HG03342 (cell line): ENCODE data around the gene FAT1.
"Not testable (repeated sequence)": the region's sequence is repeated elsewhere in the genome, so short reads cannot be mapped to it uniquely, and the experiment has no call there.

Experiments used
- ATAC-seq: cut with Tn5 transposase; IDR thresholded peaks from one replicate; pipeline ENCODE4 v1.9.1; 2021; ENCODE audit warnings: mild to moderate bottlenecking, moderate library complexity; ENCODE audit not compliant: unreplicated experiment

The FAT1 gene

DNA sequence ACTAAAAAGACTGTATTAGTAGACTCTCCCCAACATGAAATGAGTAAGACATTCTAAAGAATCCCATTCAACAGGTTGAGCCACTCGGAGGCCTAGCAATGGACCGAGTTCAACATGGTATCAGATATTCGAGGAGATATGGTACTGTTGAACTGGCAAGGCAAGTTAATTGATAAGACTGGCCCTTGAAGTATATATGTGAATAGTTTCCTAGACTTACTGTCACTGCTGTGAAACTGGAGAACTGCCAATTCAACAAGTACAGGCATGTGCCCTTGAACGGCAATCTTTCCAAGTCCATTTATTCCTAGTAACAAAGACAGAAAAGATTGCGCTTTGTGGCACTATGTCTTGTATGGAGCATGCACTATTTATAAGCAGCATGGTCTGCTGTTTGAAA is 24.4 kb downstream of the FAT1 start:
- no peak for ATAC-seq

DNA sequence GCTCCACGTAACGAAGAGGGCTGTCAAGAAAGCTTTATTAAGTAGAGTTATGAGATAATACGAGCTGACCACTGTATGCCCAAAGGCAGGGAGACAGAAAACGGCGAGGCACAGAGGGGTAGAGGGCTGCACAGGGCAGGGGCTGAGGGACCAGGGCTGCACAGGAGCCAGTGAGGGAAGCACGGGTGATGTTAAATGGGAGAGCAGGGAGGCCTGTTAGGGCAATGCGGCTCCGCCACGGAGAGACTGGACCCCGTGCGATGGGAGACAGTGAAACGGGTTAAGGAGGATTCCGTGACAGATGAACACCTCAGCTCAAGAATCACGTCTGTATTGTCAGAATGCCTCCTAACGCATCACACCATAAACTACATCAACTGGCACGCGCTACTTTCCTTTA is 25.1 kb downstream of the FAT1 start:
- no peak for ATAC-seq

DNA sequence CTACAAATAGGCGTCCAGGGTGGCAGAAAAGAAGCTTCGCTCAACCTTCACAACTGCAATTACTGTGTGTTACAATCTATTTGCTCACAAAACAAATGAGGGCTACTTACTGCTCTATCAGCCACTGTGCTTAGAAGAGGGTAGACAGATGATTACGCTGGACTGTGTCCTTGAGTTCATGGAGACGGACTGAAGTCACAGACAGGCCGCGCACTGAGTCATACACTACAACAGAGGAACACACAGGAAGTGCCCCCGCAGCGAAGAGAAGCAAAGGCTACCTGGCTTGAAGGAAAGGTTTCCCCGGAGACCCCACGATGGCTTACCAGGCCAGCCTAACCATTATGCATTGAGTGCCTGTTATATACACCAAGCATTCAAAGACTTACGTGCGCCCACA is 25.6 kb downstream of the FAT1 start:
- no peak for ATAC-seq

DNA sequence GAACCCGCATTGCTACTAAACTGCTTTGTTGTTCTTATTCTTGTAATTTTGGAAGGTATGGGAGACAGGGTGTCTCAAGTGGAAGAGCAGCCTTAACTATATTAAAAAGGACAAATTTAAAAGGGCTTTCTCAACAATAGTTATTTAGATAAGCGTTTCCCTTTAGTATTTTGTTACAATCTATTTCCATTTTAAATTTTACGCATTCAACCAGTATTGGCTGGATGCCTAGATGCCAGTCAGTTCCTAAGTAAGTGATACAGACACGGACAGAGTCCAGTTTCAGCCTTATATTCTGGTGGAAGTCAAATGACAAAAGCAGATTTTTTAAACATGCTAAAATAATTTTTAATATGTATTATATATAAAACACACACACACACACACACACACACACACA is 28.3 kb downstream of the FAT1 start:
- ATAC-seq = no peak

DNA sequence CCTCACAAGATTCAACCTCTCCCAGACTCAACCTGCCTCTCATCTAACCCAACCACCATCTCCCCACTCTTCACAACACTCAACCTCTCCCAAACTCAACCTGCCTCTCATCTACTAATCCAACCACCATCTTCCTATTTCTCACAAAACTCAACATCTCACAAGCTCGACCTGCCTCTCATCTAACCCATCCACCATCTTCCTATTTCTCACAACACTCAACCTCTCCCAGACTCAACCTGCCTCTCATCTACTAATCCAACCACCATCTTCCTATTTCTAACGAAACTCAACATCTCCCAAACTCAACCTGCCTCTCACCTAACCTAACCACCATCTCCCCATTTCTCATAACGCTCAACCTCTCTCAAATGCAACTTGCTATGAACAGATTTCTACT is 29.8 kb downstream of the FAT1 start:
- no peak for ATAC-seq

DNA sequence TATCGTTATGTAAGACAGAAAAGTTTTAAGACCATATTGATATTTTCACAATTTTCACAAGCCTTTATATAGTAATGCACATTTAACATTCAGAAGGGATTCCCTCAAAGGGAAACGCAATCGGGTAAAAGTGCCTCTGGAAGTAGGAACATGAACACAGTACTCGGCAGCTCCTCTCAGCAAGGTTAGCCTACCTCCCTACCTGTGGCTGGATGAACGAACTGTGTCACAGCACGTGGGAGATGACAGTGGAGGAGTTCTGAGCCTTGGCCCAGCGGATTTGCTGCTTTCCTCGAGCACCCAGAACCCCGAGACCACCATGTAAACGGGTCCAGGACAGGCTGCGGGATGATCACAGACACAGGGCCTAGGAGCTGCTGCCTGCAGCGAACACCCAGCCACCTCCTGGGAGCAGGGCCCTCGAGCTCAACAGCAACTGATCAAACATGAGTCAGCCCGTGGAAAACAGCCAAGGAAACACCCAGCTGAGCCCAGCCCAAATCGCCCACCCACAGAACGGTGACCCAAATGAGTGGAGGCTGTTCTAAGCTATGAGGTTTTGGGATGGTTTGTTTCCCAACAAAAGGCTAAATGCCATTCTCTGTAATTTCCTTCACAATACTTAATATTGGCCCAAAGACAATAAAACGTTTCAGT is 30.4 kb downstream of the FAT1 start:
- ATAC-seq = no peak

DNA sequence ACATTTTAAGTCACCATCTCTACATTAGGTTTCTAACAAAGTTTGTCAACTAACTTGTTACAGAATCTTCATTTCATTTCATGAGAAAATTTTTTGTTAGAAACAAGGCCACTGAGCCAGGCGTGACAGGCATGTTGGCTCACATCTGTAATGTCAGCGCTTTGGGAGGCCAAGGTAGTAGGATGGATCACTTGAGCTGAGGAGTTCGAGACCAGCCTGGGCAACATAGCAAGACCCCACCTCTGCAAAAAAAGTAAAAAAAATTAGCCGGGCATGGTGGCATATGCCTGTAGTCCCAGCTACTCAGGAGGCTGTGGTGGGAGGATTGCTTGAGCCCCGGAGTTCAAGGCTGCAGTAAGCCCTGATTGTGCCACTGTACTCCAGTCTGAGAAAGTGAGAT is 32.3 kb downstream of the FAT1 start:
- ATAC-seq = no peak

DNA sequence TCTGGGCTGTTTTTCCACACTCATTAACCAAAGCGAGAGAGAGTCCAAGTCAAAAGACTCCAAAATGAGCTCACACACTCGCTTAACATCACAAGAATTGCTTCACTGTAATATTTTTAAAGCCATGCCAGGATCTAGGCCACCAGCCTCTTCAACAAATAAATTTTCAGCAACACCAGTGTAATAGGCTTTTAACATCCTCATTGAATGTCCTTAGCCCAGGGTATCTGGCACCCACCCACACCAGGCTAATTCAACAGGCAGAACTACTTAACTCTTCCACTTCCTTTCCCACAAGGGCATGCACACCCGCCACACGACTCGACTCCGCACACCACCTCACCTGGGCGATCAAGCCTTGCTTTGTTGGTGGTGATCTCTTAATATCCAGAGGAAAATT is 34.2 kb downstream of the FAT1 start:
- ATAC-seq = no peak

DNA sequence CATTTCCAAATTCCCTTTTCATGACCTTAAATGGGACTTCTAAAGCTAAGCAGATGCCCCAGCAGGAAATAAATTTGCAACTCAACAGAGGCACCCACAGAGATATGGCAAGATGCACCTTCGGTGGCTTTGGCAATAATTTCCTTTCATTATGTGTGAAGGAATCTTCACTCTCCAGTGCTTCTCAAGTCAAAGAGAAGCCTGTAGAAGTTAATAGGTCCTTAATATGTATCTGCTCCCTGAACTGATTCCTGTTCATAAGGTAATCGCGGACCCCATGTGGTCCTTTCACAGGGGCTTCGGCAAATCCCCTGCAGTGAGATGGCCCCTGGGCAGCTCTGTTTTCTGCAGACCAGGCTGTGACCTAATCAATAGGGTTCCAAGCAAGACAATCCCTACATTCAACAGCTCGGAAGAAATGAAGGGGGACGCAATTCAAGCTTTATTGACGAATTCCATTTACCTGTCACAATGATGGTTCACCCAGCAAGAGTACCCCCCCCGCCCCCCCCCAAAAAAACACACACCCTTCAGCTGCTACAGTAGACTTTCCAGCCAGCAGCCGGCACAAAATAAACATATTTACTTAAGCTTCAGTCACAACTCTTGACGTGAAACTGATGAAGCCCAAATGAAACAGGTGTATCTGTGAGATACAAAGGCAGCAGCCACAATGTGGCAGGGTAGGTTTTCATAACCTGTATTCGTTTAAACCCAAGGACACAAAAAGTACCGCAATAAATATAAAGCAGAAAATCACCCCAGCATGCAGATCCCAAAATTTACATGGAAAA is 35.3 kb downstream of the FAT1 start:
- no peak for ATAC-seq

DNA sequence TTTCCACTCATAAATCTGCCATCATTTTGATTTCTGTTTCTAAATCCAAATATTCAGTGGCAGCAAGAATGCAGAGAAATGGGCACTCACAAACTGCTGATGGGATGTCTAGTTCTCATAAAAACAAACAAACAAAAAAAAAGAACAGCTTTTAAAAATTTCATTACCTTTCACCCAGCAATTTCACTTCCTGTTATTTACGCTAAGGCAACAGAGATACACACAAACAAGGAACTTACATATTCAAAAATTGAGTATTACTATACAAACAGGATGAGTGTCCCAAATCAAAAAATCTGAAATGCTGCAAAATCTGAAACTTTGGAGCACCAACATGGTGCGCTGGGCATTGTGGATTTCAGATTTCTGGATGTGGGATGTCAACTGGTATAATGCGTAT is 36.4 kb downstream of the FAT1 start:
- no peak for ATAC-seq

DNA sequence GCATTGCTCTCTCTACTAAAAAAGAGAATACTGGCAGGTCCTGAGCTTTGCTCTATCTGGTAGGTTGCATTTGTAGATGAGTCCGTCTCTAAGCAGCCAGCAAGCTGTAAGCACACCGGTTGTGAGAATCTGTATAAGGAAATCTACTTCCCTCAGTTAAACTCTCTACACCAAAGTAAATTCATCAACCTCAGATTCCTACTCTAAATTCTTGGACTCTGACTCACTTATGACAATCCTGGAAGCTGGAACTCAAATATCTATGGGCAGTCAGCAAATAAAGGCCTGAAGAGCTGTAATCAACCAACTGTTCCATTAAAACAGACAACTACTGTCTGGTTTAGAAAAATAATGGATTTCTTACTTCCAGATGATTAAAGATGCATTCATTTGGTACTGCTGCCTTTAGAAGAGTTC is 37.9 kb downstream of the FAT1 start:
- ATAC-seq = no peak

DNA sequence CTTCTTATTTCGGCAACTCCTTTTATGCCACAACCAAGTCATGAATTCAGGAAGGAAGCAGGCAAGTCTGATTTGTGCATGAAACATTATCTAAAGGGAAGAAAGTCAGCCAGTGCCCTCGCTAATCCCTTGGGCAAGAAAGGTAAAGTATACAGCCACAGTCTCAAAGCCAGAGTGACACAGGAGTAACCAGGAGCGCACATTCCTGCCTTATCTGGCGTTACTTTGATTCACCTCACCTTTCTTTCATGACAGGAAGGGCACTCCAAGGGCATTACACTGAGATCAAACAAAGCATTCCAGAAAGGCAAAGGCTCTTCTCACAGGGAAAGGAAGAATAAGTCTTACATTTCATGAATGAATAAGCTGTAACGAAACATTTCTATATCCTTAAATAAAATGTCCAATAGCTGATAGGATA is 38.8 kb downstream of the FAT1 start:
- ATAC-seq = no peak

DNA sequence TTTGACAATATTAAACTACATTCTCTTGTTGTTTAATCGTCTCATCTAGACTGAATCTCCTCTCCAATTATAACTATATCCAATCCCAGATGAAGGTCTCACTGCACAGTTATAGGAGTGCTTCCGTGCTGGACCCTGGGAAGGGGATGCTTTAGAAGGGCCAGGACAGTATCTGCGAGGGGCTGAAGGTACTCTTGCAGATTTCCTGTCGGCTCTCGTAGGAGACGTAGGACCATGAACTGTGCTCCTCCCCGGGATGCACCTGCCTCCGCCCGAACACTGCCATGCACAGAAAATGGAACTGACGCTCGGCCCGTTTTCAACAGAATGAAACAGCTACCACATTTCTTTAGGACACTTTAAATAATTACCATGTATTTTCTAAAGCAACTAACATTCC is 39.4 kb downstream of the FAT1 start:
- no peak for ATAC-seq

DNA sequence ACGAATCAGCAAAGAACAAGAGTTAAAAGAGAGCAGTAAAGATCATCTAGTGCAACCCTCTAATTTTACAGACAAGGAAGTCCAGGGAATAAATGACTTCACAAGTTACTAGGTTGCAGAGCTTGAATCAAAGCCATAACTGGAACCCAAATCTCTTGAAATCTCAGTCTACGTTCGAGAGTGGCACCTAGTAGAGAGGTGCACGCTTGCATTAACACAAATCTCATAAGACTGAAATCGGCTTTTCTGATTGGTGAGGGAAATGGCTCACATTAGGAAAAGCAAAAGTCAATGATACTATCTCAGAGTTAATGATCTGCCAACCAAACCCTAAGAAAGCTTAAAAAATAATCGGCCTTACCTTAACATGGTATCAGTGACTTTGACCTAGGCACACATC is 43.0 kb downstream of the FAT1 start:
- no peak for ATAC-seq

DNA sequence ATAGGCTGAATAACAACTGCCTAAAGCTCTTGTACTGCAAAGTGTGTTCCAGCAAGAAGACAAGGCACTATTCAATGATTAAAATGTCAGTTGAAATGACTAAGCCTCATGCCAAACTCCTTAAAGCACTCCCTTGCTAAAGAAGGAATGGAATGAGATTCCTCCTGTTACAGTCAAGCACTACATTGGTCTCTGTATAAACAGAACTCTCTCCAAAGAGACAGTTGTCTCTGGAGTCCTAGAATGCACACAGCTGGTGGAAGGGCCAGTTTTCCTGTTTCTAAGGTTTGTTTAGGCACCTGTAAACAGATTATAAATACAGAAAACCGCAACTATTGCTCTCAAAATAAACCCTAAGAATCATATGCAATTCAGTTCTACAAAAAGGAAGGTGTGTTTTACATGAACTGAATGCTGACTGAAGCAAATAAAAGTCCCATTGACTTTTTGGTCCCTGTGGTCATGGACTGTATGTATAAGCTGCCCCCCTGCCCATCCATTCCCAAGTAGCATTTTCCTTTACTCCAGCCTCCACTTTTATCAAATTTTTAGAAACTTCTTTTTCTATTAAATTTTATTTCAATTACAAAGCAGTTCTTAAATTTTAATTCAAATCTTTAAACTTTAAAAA is 47.0 kb downstream of the FAT1 start:
- ATAC-seq = no peak

DNA sequence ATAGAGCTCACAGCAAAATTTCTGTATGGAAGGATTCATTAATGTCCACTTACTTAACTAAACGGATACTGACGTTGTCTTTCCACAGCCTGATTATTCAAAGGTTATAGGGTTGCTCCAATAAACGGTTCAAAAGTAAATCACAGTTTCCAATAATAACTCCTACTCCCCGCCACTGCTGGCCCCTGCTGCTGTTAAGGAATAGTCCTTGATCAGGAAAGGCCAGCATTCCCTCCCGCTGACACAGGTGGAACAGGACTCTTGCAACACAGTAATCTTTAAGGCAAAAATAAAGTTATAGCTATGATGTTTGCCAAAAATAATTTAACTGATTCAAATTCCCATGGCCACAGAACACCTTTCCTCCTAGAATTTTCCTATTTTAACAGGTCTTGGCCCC is 53.9 kb downstream of the FAT1 start:
- no peak for ATAC-seq

DNA sequence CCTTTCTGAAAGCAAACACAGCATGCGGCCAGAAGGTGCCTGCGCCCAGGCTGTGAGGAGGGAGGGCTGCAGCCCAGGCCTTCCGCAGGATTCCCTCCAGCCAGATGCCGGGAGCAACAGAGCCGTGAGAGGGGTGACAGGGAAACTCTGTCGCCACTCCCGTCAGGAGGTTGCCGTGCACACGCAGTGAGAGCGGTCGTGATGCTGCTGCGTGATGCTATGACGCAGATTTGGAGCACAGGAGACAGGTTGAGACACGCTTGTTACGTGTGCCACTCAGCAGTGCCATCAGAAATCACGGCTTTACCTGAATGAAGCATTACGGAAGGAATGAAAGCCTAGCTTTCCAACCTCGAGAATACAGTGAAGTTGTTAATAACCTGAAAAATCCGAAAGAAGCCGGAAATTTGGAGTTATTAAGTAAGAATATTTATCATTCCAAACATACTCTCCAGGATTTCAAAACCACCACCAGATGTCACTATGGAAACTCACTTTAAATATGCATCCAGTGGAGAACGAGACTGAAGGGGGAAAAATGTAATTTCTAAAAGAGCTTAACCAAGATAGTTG is 54.4 kb downstream of the FAT1 start:
- no peak for ATAC-seq

DNA sequence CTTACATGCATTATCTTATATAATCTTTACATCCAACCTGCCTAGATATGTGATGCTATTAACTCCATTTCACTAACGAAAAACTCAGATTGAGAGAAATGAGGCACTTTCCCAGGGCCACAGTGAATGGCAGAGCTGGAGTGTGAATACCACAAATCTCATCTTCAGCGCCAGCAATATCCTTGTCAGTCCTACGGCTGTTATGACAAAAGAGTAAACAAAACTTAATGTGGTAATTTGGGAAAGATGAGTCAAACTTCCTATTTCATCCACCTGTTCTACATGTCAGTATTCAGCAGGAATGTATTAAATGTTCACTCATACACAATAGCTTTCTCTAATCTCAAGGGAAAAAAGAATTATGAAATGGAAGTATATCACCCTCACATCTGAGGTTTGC is 56.9 kb downstream of the FAT1 start:
- no peak for ATAC-seq

DNA sequence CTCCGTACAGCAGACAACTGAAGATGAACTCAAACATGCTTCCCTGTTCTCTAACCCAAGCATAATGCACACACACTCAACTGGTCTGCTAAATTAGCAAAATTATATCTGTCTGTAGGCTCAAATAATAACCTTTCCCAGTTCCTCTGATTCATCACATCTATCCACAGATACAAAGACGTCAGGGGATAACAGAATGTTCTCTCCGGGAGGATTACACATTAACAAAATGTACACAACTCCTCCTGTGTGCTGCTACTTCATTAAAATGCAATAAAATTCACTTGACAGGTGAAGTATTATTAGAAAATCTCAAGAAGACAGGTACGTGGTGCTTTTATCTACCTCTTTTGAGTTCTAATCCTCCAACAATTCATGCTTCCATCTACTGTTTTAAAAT is 57.4 kb downstream of the FAT1 start:
- no peak for ATAC-seq

DNA sequence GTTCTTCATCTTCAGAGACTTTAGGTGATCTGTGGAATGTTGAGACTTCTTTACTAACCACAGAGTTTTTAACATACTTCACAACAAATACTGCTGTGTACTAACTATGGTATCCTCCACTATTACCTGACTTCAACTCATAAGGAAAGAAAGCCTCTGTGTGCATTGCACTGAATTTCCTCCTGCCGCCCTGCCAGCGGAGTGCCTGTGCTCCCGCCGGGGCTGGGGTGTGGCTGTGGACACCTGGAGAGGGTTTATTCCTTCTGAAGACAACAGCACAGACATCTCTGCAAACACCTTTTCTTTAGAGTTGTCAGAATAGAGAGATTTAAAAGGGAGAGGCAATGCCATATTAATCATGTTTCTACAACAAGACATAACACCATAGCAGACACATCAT is 63.3 kb downstream of the FAT1 start:
- ATAC-seq = no peak

DNA sequence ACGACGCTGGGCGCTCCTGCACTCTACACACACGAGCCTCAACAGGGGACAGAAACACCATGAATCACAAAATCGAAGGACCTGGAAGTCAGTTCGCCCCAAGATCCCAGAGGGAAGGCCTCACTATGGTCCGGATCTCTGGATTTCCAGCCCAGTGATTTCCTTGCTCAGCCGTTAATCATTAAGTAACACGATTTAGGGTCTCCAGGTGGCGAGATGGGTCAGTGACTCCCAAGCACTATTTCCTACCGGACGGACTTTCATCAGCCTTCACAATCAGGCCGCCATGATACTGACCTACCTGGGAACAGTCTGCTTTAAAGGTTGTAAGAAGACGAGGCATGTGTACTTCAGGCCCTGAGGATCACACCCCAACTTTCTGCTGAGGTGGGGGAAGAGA is 63.7 kb downstream of the FAT1 start:
- ATAC-seq = no peak

DNA sequence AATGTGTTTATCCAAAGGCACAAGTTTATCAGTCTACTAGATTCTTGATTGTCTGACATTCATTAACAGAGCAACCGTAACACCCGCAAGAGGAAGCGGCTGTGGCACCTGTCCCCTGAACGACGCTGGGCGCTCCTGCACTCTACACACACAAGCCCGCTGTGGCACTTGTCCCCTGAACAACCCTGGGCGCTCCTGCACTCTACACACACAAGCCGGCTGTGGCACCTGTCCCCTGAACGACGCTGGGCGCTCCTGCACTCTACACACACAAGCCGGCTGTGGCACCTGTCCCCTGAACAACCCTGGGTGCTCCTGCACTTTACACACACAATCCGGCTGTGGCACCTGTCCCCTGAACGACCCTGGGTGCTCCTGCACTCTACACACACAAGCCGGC is 64.2 kb downstream of the FAT1 start:
- ATAC-seq = not testable (repeated sequence)
